Bronchial epithelial cell (primary cell): ENCODE data around the gene CACNA2D4. TPM values are rescaled to one million over a fixed set of nuclear protein-coding genes. Genes with fewer than 3 reads are reported as not detected.
A peak's percentile ranks its signal among the peaks of the same experiment; 100 is the strongest.

ENCODE experiments used
- DNase-seq: peaks from one replicate; pipeline ENCODE4 v3.0.0-alpha.2; 2010; ENCODE audit warnings: low read depth
- FAIRE-seq: peaks from 2 replicates; lab custom pipeline; 2011; peaks lifted over from hg19 to GRCh38; lab: Jason Lieb, UNC
- H3K27me3 ChIP-seq: 2 replicates; pipeline ENCODE4 v1.5.1; 2011; ENCODE audit warnings: low read length; ENCODE audit not compliant: control insufficient read depth, insufficient read depth
- H3K36me3 ChIP-seq: 2 replicates; pipeline ENCODE4 v1.5.1; 2011; ENCODE audit warnings: low read length; ENCODE audit not compliant: control insufficient read depth, insufficient read depth
- H3K4me3 ChIP-seq: 2 replicates; pipeline ENCODE4 v1.5.1; 2011; ENCODE audit warnings: mild to moderate bottlenecking, low read depth, low read length, control low read depth
- CTCF ChIP-seq: IDR thresholded peaks from 2 replicates; pipeline ENCODE4 v1.5.1; 2011; ENCODE audit warnings: mild to moderate bottlenecking, moderate library complexity, low read length, control low read depth, inconsistent platforms; ENCODE audit not compliant: insufficient read depth, severe bottlenecking
- total RNA-seq: library from RNA; depleted of rRNA; stranded (reverse); fragments of >200 nt; gene quantifications from 2 replicates; pipeline ENCODE4 v1.2.1, GENCODE V29; 2014

CACNA2D4 gene
- total RNA-seq, 1 donor from 2014 or later = not detected

GRCh38 chr12:1842183-1842904 lies 76.1 kb downstream of the CACNA2D4 start:
- no peak for DNase-seq
- FAIRE-seq = no peak
- no peak overlapping the region for H3K4me3 ChIP-seq
- no peak for TF ChIP-seq CTCF
- no peaks in the 10 kb centered on the region for H3K36me3 ChIP-seq
- H3K27me3 ChIP-seq = no peaks in the 10 kb centered on the region

- DNase-seq (no peak), FAIRE-seq (no peak)
- TF ChIP-seq CTCF = no peak
- Histone ChIP-seq H3K4me3 (no peak overlapping the region), H3K27me3 (no peaks in the 10 kb centered on the region), H3K36me3 (no peaks in the 10 kb centered on the region)
These were observed 76.8 kb downstream of the CACNA2D4 start for GRCh38 chr12:1841586-1842182.

DNA sequence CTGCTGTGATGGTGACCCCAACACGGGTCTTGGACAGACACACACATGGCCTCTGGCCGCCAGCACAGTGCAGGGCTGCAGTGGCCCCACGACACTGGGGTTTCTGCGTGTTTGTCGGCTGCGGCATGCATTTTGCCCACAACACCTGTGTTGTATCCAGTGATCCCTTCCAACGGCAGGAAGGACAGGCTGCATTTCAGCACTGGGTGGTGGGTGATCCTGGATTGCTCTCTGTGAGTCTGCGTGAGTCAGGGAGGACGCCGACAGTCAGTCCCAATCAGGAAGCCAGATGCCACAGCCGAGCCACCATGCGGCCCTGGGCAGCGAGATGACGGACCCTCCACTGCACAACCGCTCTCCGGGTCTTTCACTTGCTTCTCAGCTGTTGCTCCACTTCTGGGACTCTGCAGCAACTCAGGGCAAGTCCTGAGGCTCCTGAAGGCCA lies 77.4 kb downstream of the CACNA2D4 start:
- H3K27me3 ChIP-seq = no peaks in the 10 kb centered on the region
- DNase-seq = no peak
- H3K36me3 ChIP-seq = no peaks in the 10 kb centered on the region
- no peak for TF ChIP-seq CTCF
- H3K4me3 ChIP-seq = no peak overlapping the region
- FAIRE-seq = no peak

GRCh38 chr12:1839956-1840951 lies 78.2 kb downstream of the CACNA2D4 start:
- FAIRE-seq (peak; percentile 23), DNase-seq (no peak)
- Histone ChIP-seq H3K27me3 (no peaks in the 10 kb centered on the region), H3K36me3 (no peaks in the 10 kb centered on the region), H3K4me3 (no peak overlapping the region)
- TF ChIP-seq CTCF = no peak

DNA sequence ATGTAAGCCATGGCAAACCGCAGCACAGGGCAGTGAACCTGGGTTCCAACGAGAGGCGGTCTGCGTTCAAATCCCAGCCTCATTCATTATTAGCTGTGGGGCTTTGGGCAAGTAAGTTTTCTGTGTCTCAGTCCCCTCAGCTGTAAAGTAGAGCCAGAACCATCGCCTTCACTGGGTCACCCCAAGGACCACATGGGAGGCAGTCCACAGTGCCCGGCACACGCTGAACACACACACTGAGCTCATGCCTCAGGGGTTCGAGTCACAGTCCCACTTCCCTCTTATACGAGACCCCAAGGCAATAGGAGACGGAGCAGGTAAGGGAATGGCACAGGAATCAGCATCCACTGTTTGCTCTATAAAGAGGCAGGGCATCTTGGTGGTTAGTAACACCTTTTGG lies 79.0 kb downstream of the CACNA2D4 start:
- Histone ChIP-seq H3K27me3 (no peaks in the 10 kb centered on the region), H3K36me3 (no peaks in the 10 kb centered on the region), H3K4me3 (no peak overlapping the region)
- DNase-seq (no peak), FAIRE-seq (no peak)
- no peak for TF ChIP-seq CTCF
